G401.6 (cell line): ENCODE results near the gene PFAS.
"Not testable (repeated sequence)": the region's sequence is repeated elsewhere in the genome, so short reads cannot be mapped to it uniquely, and the experiment has no call there.

Experiments used
- FAIRE-seq: peaks from 2 replicates; lab custom pipeline; 2012; peaks lifted over from hg19 to GRCh38; lab: Jason Lieb, UNC

The PFAS gene

GRCh38 chr17:8227238-8227581 lies 21.9 kb upstream of the PFAS start:
- no peak for FAIRE-seq

- FAIRE-seq, result no peak
Observed at GRCh38 chr17:8231701-8232100, 17.4 kb upstream of the PFAS start.

GRCh38 chr17:8234361-8235270 lies 14.5 kb upstream of the PFAS start:
- FAIRE-seq, result no peak

GRCh38 chr17:8235676-8236075 lies 13.4 kb upstream of the PFAS start:
- FAIRE-seq, result no peak

GRCh38 chr17:8237175-8237574 lies 11.9 kb upstream of the PFAS start:
- FAIRE-seq, result no peak

- FAIRE-seq, result no peak
Observed at GRCh38 chr17:8237886-8238285, 11.2 kb upstream of the PFAS start.

GRCh38 chr17:8243827-8244226 lies 5.3 kb upstream of the PFAS start:
- FAIRE-seq, result no peak

GRCh38 chr17:8244768-8245167 lies 4.3 kb upstream of the PFAS start:
- FAIRE-seq, result no peak

GRCh38 chr17:8249621-8250500 lies 772 bp downstream of the PFAS start:
- FAIRE-seq, result no peak

GRCh38 chr17:8251411-8251810 lies 2.3 kb downstream of the PFAS start:
- not testable (repeated sequence) for FAIRE-seq

- no peak for FAIRE-seq
Observed at GRCh38 chr17:8253801-8254200, 4.7 kb downstream of the PFAS start.

GRCh38 chr17:8254881-8255280 lies 5.8 kb downstream of the PFAS start:
- FAIRE-seq, result no peak

GRCh38 chr17:8255499-8255898 lies 6.4 kb downstream of the PFAS start:
- no peak for FAIRE-seq

- FAIRE-seq, result no peak
Observed at GRCh38 chr17:8256291-8256690, 7.2 kb downstream of the PFAS start.

- no peak for FAIRE-seq
Observed at GRCh38 chr17:8256691-8257090, 7.6 kb downstream of the PFAS start.

- no peak for FAIRE-seq
Observed at GRCh38 chr17:8257801-8258200, 8.7 kb downstream of the PFAS start.

- FAIRE-seq, result no peak
Observed at GRCh38 chr17:8264320-8264719, 15.2 kb downstream of the PFAS start.

- FAIRE-seq, result no peak
Observed at GRCh38 chr17:8264836-8265542, 15.9 kb downstream of the PFAS start.

- no peak for FAIRE-seq
Observed at GRCh38 chr17:8266648-8267479, 17.8 kb downstream of the PFAS start.

GRCh38 chr17:8267480-8268147 lies 18.5 kb downstream of the PFAS start:
- peak; percentile 97 for FAIRE-seq
